HG02943 (cell line): ENCODE results near the gene NUDT3.
"Not testable (repeated sequence)": the region's sequence is repeated elsewhere in the genome, so short reads cannot be mapped to it uniquely, and the experiment has no call there.

Experiments
- ATAC-seq: cut with Tn5 transposase; IDR thresholded peaks from one replicate; pipeline ENCODE4 v1.9.1; 2021; ENCODE audit warnings: mild to moderate bottlenecking, low read depth, moderate library complexity; ENCODE audit not compliant: unreplicated experiment

Gene NUDT3

DNA sequence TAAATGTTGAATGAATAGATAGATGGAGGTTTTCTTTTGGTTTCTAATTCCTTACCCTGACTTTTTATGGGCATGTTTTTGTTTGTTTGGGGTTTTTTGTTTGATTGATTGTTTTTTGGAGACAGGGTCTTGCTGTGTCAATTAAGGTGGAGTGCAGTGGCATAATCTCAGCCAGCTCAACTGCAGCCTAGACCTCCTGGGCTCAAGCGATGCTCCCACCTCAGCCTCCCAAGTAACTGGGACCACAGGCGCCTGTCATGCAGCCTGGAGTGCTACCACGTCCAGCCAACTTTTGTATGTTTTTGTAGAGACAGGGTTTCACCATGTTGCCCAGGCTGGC, 1.5 kb upstream of the NUDT3 start:
- no peak for ATAC-seq

DNA sequence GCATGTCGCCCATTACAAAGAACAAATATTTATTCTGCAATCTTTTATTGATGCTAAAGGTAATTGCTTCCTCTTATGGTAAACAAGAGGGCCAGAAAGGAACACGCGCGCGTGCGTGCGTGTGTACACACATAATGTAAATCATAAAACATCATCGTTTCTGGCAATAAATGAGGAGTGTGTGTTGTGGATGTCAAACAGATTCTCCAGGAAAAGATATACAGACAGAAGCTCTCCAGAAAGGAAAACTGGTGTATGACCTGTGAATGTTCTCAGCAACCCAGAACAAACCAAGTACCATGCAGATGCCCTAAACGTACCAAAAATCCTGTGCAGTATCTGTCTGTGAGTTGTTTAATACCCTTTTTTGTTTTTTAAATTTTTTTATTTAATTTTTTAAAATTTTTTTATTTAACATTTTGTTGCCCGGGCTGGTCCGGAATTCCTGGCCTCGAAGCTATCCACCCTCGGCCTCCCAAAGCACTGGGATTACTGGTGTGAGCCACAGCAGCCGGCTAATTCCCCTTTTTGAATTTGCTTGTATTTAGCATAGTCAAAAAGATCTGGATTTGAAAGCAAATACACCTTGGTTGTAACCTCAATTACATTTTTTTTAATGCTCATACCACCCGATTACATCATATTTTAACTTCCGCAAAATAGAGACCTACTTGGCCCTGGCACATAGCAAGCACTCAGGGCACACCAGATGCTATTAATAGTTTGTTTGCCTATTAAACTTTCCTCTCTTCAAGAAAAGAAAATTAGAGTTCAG, 909 bp upstream of the NUDT3 start:
- no peak for ATAC-seq

DNA sequence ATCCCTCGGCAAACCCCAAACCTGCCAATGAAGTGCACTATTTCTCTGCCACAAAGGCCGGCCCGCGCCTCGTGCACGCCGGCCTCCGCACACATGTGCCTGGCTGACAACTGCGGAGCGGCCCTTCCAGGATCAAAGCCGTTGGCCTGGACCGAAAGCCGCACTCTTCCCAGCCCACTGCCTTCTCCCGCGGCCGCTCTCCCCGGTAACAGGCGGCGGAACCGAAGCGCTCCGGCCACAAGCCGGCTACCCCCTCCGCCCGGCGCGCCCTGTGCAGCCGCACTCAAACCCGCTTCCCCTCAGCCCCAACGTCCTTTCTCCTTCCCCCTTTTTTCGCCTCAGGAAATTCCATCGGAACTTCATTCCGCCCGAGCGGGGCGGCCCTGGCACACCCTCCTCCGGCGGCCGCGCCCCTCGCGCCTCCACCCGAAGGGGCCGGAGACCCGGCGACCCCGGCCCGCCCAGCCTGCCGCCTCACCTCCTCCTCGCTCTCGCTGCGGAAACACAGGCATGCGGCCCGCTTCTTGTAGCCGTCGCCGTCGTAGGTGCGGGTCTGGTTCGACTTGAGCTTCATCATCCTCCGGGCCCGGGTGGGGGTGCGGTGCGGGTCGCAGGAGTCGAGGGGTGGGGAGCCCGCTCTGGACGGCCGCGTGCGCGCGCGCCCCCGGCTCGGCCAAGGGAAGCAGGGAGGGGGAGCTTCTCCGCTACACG, 528 bp downstream of the NUDT3 start:
- ATAC-seq, result peak; percentile 45

DNA sequence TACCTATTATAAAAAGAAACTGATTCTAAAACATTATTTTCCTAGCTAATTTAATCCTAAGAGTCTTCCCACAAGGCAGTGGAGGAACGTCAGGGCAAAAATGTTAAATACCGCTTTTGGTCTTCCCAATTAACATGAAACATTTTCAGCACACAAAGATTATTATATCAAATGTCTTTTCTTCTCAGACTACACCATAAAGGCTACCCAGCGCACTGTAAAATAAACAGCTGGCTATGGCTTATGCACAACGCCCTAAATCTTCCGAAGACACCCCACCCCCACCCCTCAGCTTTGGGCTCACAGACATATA, 1.0 kb downstream of the NUDT3 start:
- no peak for ATAC-seq

DNA sequence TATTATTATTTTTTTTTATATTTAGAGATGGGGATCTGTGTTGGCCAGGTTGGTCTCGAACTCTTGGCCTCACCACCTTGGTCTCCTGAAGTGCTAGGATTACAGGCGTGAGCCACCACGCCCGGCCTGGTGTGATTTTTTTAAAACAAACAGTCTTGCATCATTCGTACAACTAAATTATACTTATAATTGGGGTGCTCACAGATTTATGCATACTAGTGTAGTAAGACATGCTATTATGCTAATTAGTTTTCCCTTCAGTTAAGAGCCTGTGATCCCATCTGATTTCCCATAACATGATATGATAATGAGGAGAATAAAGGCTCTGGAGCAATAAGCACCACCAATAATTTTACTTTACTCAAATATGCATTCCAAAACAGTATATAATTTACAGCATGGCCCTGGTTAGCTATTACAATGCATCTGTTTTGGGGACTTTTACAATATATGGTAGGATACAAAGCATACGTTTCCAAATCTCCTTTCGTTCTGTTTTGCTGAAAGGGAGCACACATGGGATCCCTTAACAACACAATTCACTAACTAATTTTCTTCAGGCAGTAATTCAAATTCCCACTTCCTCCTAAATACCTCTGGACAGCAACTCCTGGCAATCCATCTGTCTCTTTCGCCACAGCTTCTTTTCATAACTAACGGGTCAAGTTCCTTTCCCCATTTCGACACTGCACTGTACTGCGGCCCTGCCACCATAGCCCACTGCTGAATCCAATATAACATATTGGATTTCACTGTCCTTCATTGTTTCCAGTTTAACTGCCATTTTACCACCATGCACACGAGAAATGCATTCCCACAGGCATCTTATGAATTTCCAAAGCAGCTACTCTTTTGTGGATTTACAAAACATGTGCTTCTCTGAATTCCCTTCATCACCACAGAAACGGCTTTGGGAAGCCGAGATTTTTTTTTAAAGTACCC, 1.7 kb downstream of the NUDT3 start:
- no peak for ATAC-seq

DNA sequence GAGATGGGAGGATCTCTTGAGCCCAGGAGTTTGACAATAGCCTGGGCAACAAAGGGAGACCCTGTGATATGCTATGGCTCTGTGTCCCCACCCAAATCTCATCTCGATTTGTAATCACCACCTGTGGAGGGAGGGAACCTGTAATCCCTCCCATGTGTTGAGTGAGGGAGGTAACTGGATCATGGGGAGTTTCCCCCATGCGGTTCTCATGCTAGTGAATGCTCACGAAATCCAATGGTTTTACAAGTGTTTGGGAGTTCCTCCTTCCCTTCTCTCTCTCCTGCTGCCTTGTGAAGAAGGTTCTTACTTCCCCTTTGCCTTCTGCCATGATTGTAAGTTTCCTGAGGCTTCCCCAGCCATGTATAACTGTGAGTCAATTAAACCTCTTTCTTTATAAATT, 3.4 kb downstream of the NUDT3 start:
- no peak for ATAC-seq

DNA sequence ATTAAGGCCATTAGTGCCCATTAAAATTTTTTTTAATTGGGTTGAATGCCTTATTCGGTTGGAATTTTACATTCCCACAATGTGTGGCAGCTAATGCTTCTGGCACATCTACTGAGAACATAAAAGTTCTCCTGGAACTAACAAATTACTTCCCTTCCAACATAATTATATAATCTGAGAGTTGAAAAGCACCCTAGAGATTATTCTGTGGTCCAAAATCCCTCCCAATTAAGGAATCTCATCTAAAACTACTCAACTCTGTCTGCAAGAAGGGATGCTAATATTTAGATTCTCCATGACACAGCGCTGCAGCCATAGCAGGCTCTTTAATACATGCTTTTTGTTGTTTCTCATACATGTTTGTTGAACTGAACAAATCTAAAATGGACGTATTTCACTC, 4.0 kb downstream of the NUDT3 start:
- no peak for ATAC-seq

DNA sequence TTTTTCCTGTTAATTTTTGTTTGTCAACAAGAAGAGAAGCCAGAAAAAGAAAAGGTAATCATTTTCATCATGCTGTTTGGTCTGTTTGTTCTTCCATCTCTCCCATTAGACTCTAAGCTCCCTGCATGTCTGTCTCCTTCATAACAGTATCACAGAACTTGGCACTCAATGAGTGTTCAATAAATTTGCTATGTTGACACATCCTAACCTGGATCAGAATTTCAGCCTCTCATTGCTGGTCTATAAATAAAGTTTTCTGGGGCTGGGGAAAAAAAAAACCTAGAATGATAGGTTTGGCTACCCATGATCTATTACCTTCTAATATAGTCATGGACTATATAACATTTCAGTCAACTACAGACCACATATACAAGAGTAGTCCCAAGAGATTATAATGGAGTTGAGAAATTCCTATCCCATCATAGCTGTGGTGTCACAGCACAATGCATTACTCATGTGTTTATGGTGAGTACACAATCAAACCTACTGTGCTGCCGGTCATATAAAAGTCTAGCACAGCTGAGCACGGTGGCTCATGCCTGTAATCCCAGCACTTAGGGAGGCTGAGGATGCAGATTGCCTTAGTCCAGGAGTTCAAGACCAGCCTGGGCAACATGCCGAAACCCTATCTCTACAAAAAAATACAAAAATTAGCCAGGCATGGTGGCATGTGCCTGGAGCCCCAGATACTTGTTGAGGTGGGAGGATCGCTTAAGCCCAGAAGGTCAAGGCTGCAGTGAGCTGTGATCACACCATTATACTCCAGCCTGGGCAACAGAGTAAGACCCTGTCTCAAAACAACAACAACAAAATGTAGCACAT, 5.9 kb downstream of the NUDT3 start:
- ATAC-seq, result no peak

DNA sequence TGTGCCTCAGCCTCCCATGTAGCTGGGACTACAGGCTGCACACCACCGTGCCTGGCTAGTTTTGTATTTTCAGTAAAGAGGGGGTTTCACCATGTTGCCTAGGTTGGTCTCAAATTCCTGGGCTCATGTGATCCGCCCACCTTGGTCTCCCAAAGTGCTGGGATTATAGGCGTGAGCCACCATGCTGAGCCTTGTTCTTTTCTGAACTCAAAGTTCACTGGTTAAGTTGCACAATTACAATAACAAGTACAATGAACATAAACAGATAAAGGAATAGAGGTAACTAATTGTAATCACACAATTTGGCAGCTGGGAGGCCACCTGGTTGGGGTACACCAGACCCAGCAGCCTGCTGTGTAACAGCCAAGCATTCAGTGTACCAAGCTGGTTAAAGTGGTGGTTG, 6.7 kb downstream of the NUDT3 start:
- no peak for ATAC-seq

DNA sequence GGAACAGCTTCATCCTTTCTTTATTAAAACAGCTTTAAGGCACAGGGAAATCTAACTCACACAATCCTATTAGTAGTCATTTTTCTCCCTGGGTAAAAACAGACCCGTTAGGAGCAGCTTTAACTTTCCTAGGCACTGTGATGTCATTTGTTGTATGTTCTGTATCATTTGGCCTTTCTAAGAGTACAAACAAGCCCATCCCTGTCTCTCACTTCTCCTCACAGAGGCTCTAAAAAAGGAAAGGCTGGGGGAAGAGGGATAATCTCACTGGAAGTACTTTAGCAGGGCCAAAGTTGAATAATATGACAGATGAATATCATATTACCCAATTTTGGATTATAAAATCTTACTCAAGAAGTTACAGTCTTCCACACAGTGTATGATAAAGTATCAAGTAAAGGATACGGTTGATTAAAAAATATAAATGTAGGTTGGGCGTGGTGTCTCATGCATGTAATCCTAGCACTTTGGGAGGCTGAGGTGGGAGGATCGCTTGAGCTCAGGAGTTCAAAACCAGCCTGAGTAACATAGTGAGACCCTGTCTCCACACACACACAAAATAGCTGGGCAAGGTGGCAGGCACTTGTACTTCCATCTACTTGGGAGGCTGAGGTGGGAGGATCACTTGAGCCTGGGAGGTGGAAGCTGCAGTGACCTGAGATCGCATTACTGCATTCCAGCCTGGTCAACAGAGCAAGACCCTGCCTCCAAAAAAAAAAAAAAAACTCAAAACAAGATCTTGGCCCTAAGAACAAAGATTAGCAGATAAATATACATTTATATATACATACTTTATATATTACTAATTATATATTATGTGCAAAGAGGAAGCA, 7.9 kb downstream of the NUDT3 start:
- no peak for ATAC-seq

DNA sequence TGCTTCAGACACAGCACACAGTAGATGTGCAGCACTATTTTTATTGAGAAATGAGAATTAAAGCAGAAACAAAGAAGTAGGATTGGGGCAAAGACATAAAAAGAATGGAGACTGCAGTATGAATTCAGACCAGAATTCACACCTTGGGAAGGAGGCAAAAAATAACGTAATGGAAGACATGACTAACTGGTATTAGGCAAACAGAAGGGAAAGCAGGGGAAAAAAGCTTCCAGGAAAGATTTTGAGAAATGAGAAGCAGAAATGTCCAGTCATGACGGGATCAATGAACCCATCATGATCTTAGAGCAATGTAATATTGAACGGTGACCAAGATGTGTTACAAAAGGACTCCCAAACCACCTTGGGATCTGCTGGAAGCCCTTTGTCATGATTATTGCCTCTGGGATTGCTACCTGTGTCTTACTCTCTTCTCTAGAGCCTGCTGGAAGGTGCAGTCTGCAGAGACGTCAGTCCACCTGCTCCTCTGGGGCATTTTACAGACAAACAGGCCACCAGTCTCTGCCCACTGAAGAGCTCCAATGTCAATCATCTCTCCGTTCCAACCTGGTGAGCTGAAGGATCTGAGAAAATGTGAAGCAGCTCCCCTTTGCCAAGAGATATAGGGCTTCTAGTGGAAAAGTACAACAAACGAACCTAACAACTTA, 8.7 kb downstream of the NUDT3 start:
- no peak for ATAC-seq

DNA sequence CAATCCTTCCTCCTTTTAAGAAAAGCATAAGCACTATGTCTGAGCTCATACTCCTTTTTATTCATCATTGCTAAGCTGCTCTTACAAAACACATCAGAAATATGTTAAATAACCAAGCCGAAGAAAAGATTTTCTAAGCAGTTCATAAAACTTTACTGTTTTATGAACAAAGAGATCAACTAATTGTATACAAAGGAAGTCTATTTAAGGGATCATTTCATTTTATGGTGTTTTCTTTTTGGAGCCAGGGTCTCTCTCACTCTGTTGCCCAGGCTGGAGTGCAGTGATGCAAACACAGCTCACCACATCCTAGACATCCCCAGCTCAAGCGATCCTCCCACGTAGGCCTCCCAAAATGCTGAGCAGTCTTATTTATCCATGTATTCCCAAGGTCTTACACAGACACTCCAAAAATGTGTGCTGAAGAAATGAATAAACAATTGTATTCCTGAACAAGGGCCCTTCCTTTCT, 9.3 kb downstream of the NUDT3 start:
- ATAC-seq, result no peak

DNA sequence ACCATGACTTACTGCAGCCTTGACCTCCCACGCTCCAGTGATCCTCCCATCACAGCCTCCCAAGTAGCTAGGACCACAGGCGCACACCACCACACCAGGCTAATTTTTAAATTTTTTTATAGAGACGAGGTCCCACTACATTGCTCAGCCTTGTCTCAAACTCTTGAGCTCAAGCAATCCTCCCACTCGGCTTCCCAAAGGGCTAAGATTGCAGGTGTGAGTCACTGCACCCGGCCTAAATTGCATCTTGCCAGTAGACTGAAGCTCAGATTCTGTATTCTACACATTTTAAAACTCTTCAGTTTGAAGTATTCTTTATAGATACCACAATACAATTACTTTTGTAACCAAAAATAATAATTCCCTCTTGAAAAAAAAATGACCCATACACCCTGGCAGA, 11.4 kb downstream of the NUDT3 start:
- no peak for ATAC-seq

DNA sequence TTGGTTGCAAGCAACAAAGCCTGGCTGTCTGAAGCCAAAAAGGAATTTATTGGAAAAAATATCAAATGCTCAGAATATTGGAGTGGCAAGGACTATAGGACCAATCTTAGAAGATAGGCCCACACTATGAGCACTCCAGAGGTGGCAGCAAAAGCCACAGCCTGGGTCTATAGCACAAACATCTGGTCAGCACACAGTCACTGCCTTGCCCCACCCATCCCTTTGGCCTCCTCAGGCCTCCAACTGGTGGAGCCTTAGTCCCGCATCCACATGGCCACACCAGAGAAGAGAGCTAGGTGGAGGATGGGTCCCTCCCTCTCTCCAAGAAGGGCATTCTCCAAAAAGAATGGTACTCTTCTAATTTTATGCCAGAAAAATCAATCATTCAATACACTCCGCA, 14.0 kb downstream of the NUDT3 start:
- no peak for ATAC-seq

DNA sequence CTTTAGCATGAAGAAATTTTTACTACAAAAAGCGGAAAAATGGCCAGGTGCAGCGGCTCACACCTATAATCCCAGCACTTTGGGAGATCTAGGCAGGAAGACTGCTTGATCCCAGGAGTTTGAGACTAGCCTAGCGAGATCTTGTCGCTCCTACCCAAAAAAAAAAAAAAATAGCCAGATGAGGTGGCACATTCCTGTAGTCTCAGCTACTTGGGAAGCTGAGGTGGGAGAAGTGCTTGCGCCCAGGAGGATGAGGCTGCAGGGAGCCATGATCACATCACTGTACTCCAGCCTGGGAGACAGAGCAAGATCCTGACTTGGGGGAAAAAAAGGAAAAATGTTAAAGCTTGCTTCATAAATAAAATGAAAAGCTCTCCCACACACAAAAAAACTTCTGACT, 14.5 kb downstream of the NUDT3 start:
- ATAC-seq, result no peak

DNA sequence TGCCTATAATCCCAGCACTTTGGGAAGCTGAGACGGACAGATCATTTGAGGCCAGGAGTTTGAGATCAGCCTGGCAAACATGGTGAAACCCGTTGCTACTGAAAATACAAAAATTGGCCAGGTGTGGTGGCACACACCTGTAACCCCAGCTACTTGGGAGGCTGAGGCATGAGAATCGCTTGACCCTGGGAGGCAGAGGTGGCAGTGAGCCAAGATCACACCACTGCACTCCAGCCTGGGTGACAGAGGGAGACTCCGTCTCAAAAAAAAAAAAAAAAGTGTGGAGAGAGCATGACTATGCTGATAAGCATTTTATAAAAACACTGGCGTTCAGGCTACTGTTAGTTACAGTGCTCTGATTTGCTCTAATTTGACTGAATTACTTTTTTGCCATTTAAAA, 14.9 kb downstream of the NUDT3 start:
- ATAC-seq, result not testable (repeated sequence)

DNA sequence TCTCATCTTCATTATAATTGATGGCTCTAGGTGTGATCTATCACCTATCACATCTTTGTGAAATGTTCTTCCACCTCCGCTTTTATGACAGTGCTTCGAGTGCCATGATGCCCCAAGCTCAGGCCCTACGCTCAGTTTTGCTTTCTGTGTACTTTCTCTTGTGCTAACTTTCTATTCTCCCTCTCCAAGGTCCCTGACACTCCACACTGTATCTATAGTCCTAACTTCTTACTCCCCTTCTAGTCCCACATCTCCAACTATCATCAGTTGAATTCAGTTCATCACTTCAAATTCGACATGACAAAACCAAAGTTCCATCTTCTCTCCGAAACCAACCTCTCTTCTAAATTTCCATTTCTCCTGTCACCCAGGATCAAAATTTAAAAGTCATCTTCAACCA, 16.6 kb downstream of the NUDT3 start:
- ATAC-seq, result no peak

DNA sequence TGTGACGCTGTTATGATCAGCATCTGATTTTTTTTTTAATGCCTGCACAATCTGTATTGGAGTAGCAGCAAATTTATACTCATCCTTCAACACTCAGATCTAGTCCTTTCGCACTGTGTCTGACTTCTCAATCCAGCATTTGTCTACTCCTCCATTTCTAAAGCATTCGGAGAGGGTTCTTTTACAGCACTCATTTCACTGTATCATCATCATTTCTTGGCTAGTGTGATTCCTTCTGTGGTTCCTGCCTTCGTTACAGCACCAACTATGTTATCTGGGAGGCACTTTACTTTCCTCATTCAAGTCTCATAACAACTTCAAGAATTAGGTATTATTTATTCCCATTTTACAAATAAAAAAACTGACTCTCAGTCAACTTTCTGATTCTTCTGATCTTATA, 18.0 kb downstream of the NUDT3 start:
- no peak for ATAC-seq

DNA sequence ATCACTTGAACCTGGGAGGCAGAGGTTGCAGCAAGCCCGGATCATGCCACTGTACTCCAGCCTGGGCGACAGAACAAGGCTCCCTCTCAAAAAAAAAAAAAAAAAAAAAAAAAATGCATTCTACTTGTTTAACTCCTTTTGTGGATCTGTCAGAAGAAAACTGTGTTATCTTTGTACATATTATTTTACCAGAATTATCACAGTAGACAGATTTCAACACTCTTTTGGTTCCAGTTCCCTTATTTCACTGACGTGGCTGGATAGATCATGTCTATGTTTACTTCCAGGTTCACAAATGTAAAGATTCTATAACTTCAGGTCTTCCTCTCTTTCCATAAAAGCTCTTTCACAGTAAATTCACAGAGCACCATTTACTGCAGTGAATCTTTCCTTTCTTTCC, 18.4 kb downstream of the NUDT3 start:
- ATAC-seq, result no peak
